Left ventricle myocardium inferior (tissue), 1 donor: ENCODE results near the gene DUSP10. TPM values are rescaled to one million over a fixed set of nuclear protein-coding genes. Genes with fewer than 3 reads are reported as not detected.

ENCODE experiments used
- DNase-seq: peaks from one replicate; pipeline ENCODE4 v3.0.0-alpha.2; 2020
- H3K27ac ChIP-seq: fragments of 200-600 bp; replicated peaks from 2 replicates; pipeline ENCODE4 v1.8.0; 2021
- H3K27me3 ChIP-seq: fragments of 200-600 bp; 2 replicates; pipeline ENCODE4 v1.8.0; 2021; ENCODE audit warnings: low read depth
- H3K36me3 ChIP-seq: fragments of 200-600 bp; 2 replicates; pipeline ENCODE4 v1.8.0; 2021
- H3K4me1 ChIP-seq: fragments of 200-600 bp; 2 replicates; pipeline ENCODE4 v1.8.0; 2021
- H3K4me3 ChIP-seq: fragments of 200-600 bp; 2 replicates; pipeline ENCODE4 v1.8.0; 2021; ENCODE audit warnings: mild to moderate bottlenecking, moderate library complexity
- H3K9me3 ChIP-seq: fragments of 200-600 bp; replicated peaks from 2 replicates; pipeline ENCODE4 v1.8.0; 2021
- intact Hi-C: fragments of 100-400 bp; cut with micrococcal nuclease; formaldehyde crosslinking; loops from one replicate; pipeline ENCODE4 v1.11.0; 2022
- total RNA-seq: library from RNA; stranded (reverse); fragmentation: NEBNext Ultra II Directional; extraction: Animal tissue kit (Norgen Biotek cat#: 25700); gene quantifications from one replicate; pipeline ENCODE4 v1.2.1, GENCODE V29; 2021
- TF ChIP-seq, protein P1 (sequence below): fragments of 200-600 bp; IDR thresholded peaks from 2 replicates; pipeline ENCODE4 v1.8.0; 2021; ENCODE audit warnings: antibody characterized with exemption, mild to moderate bottlenecking, borderline replicate concordance
- donor health status: DM: no; HTN: yes; CAD: no; lungs with severe emphysema.

DUSP10 gene
- total RNA-seq, 1 donor from 2014 or later: 4.6 TPM

DNA sequence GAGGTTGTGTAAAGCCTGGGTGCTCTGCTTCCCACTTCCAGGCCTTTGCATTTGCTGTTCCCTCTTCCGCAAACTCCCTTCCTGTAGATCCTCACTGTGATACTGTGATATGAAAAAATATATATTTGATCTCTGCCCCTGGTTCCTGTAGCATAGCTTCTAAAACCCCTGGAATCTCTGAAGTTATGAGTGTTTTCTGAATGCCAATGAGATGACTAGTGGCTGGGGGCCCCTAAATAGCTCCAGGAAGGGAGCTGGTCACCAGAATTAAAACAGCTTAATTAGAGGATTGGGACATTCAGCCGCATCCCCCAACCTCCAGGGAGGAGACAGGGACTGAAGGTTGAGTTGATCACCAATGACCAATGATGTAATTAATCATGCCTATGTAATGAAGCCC, 21.9 kb downstream of the DUSP10 start:
- intact Hi-C loops: loop anchor here (10.0 kb wide), 1 partner anchor 55 kb away; no protein-coding TSS in a partner anchor
- TF ChIP-seq, protein P1, sequence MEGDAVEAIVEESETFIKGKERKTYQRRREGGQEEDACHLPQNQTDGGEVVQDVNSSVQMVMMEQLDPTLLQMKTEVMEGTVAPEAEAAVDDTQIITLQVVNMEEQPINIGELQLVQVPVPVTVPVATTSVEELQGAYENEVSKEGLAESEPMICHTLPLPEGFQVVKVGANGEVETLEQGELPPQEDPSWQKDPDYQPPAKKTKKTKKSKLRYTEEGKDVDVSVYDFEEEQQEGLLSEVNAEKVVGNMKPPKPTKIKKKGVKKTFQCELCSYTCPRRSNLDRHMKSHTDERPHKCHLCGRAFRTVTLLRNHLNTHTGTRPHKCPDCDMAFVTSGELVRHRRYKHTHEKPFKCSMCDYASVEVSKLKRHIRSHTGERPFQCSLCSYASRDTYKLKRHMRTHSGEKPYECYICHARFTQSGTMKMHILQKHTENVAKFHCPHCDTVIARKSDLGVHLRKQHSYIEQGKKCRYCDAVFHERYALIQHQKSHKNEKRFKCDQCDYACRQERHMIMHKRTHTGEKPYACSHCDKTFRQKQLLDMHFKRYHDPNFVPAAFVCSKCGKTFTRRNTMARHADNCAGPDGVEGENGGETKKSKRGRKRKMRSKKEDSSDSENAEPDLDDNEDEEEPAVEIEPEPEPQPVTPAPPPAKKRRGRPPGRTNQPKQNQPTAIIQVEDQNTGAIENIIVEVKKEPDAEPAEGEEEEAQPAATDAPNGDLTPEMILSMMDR: no peak
- DNase-seq: no peak
- Histone ChIP-seq H3K4me3 (no peak overlapping the region), H3K4me1 (peaks cover 48% of the 10 kb centered on the region), H3K9me3 (peaks cover 6% of the 10 kb centered on the region), H3K36me3 (no peaks in the 10 kb centered on the region), H3K27me3 (no peaks in the 10 kb centered on the region), H3K27ac (no peak overlapping the region)

DNA sequence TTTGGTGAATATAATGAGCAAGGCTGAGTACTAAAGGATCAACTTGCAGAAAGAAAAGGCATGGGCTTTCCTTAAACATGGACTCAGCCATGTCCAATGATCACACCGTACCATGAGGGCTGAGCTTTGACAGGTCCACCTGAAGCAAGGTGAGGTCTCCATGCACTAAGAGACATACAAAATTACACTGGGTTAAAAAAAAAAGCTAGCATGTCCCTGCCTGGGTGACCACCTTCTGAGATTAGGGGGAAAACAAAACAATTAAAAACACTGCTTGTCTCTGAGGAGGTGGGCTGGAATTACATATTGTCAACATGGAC, 22.7 kb downstream of the DUSP10 start:
- Histone ChIP-seq H3K36me3 (no peaks in the 10 kb centered on the region), H3K27me3 (no peaks in the 10 kb centered on the region), H3K4me3 (no peak overlapping the region), H3K9me3 (peaks cover 6% of the 10 kb centered on the region), H3K27ac (no peak overlapping the region), H3K4me1 (peaks cover 41% of the 10 kb centered on the region)
- intact Hi-C loops: no loop called here
- no peak for DNase-seq
- TF ChIP-seq, protein P1: no peak

DNA sequence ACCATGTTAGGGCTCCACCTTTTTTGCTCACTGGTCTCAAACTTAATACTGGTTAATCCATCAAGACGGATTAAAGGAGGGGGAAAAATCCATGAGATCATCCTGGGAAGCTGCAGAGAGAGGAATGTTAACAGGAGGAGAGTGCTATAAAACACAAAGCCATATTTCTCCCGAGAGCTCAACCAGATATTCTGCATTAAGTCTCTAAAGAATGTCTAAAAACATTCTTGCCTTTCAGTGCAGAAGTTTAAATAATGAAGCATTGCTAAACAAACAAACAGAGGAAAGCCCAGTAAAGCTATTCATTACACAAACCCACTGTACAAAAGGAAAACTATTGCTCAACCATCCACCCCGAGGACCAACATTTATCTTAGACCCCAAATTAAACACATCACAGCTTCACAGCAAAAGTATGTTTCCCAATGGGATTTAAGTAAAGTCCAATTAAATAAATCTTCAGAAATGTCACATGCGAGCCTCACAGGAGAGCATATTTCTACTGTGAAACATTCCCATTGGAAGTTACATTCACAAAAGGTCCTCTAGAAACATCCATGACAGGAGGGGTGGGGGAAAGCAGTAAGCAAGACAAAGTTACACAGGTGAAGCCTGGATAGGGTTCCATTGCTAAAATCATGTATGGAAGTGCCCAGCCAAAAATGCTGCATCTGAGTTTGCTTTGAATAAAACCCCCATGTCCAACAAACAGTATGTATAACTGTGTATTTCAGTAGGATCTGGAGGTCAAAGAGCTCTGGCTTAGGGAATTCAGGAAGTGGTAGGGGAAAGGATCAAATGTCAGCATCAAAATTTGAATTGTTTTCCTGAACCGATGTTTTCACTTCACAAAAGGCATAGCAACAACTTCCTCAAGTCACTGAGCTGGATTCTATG, 23.3 kb downstream of the DUSP10 start:
- intact Hi-C loops: no loop called here
- TF ChIP-seq, protein P1: no peak
- Histone ChIP-seq H3K27ac (peak overlapping the region; percentile 22), H3K36me3 (no peaks in the 10 kb centered on the region), H3K9me3 (peaks cover 3% of the 10 kb centered on the region), H3K4me1 (peaks cover 41% of the 10 kb centered on the region), H3K4me3 (no peak overlapping the region), H3K27me3 (no peaks in the 10 kb centered on the region)
- DNase-seq: no peak

DNA sequence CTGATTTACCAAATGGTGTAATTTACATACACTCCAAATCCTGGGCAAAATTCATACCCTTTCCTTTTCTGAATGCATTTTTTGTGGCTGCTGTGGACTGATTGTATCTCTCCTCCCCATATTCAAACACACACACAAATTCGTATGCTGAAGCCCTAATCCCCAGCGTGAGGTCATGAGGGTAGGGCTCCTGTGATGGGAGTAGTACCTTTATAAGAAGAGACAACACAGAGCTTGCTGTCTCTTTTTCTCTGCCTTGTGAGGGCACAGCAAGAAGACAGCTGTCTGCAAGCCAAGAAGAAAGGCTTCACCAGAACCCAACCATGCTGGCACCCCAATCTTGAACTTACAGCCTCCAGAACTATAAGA, 24.4 kb downstream of the DUSP10 start:
- intact Hi-C loops: no loop called here
- TF ChIP-seq, protein P1: no peak
- DNase-seq: no peak
- Histone ChIP-seq H3K4me1 (peaks cover 30% of the 10 kb centered on the region), H3K4me3 (no peak overlapping the region), H3K9me3 (no peaks in the 10 kb centered on the region), H3K36me3 (no peaks in the 10 kb centered on the region), H3K27me3 (no peaks in the 10 kb centered on the region), H3K27ac (no peak overlapping the region)

DNA sequence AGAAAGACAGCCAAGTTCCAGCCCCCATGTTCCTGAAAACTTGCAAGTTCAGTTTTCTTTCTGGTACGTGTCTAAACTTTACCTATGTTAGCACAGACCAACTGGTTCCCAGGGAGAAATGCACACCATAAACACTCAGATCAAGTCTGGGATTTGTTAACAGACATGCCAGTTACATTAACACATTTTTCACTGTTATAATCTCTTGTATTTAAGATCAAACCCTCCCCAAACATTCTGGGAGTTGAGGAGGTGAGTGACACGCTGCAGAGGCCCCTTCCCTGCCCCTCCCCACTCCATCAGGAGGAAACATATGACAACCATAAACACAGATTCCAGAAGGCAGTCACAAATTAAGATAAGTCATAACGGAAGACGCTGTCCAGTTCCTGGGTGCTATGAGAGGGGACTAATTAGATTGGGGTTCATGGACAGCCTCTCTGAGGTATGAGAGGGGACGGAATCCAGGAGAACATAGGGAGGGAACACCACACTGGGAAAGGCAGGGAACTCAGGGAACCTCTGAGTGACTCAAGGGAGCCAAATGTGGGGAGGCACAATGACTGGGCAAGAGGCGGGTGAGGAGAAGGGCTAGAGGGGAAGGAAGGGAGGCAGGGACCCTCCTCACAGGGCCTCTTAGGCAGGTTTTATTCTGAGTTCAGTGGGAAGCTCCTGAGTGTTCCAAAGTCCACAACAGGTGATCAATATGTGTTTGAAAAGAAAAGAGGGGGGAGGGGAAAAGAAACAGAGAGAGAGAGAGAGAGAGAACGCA, 25.0 kb downstream of the DUSP10 start:
- TF ChIP-seq, protein P1: no peak
- intact Hi-C loops: no loop called here
- peaks cover 24% of the 10 kb centered on the region for H3K4me1 ChIP-seq
- no peak overlapping the region for H3K27ac ChIP-seq
- no peak for DNase-seq
- no peaks in the 10 kb centered on the region for H3K36me3 ChIP-seq
- H3K9me3 ChIP-seq: no peaks in the 10 kb centered on the region
- H3K4me3 ChIP-seq: no peak overlapping the region
- H3K27me3 ChIP-seq: no peaks in the 10 kb centered on the region
